Measurements from ENCODE around the gene SLC45A3. TPM values are rescaled to one million over a fixed set of nuclear protein-coding genes. Genes with fewer than 3 reads are reported as not detected.

Gene SLC45A3
- total RNA-seq, 1 experiment from 2014 or later = 16.7 TPM

DNA sequence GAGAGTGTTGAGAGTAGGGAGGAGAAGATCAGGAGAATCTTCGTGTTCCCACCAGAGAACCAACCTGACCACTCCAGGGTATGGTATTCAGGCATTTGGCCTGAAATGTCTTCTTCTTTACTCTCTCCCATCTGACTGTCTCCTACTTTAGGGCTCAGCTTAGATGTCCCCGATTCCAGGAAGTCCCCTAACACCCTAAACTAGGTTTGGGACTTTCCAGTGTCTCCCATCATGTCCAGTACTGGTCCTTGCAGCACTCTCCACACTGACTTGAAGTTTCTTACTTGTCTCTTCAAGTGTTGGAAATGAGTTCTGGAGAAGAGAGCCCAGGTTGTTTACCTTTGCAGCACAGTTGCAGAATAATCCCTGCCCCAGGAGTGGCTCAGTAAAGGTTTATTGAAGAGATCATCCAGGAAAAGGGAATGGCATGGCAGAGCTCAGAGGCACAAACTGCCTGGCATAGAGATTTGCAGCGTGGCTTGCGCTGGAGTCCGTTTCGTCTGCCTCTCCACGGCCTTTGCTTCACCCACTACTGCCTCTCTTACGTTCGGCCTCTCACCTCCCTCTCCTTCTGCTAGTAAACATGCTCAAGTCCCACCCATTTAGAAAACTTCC lies 42.3 kb downstream of the SLC45A3 start:
- H2AK5ac ChIP-seq (ENCODE audit: insufficient read length, low read length) = no peak overlapping the region
- H3K9ac ChIP-seq (ENCODE audit: extremely low read depth, insufficient read length, low read length) = no peak overlapping the region
- H3K56ac ChIP-seq (ENCODE audit: insufficient read length, low read depth, low read length) = no peak overlapping the region
- H2BK120ac ChIP-seq (ENCODE audit: low read depth, low read length, poor library complexity, severe bottlenecking) = no peak overlapping the region
- H3K23ac ChIP-seq (ENCODE audit: insufficient read length, low read depth, low read length) = no peak overlapping the region
- TF ChIP-seq, protein P1, sequence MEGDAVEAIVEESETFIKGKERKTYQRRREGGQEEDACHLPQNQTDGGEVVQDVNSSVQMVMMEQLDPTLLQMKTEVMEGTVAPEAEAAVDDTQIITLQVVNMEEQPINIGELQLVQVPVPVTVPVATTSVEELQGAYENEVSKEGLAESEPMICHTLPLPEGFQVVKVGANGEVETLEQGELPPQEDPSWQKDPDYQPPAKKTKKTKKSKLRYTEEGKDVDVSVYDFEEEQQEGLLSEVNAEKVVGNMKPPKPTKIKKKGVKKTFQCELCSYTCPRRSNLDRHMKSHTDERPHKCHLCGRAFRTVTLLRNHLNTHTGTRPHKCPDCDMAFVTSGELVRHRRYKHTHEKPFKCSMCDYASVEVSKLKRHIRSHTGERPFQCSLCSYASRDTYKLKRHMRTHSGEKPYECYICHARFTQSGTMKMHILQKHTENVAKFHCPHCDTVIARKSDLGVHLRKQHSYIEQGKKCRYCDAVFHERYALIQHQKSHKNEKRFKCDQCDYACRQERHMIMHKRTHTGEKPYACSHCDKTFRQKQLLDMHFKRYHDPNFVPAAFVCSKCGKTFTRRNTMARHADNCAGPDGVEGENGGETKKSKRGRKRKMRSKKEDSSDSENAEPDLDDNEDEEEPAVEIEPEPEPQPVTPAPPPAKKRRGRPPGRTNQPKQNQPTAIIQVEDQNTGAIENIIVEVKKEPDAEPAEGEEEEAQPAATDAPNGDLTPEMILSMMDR (conservative IDR thresholded peaks at IDR 0.05) = no peak
- no peak overlapping the region for H3K4me3 Mint-ChIP-seq
- H3K4me1 ChIP-seq (ENCODE audit: insufficient read depth, low read length) = no peaks in the 10 kb centered on the region
- no peak overlapping the region for H3K14ac ChIP-seq (ENCODE audit: insufficient read depth, low read length)
- H4K8ac ChIP-seq (replicated peaks; ENCODE audit: insufficient read length, low read depth, low read length) = no peak overlapping the region
- H3K4me2 ChIP-seq (ENCODE audit: insufficient read depth, insufficient read length, low read length) = no peak overlapping the region
- no peak overlapping the region for H2BK5ac ChIP-seq (ENCODE audit: insufficient read length, low read length)
- WGBS (ENCODE audit: extremely low coverage, insufficient read length, low lambda C conversion rate) = no CpG with 5 or more reads among the region's 9 CpGs
- H3K27ac ChIP-seq (ENCODE audit: insufficient read length, low read depth, low read length) = no peak overlapping the region
- no peak overlapping the region for H4K5ac ChIP-seq (ENCODE audit: insufficient read length, low read depth, low read length)
- no peaks in the 10 kb centered on the region for H3K9me3 ChIP-seq (ENCODE audit: control insufficient read depth, low read depth, low read length)
- H3K23me2 ChIP-seq (ENCODE audit: insufficient read length, low read depth, low read length, poor library complexity, severe bottlenecking) = no peaks in the 10 kb centered on the region
- no peaks in the 10 kb centered on the region for H3K79me1 ChIP-seq (ENCODE audit: insufficient read depth, low read depth, low read length, poor library complexity, severe bottlenecking)
- no peak overlapping the region for H2BK20ac ChIP-seq (ENCODE audit: low read depth, low read length, poor library complexity, severe bottlenecking)
- peaks cover 10% of the 10 kb centered on the region for H3K27me3 Mint-ChIP-seq (ENCODE audit: low read depth)
- H3T11ph ChIP-seq (ENCODE audit: low read length) = no peak overlapping the region
- no peak overlapping the region for H2AFZ ChIP-seq (ENCODE audit: low read length)
- H3K27ac Mint-ChIP-seq = no peak overlapping the region
- H3K79me2 ChIP-seq (ENCODE audit: insufficient read depth, low read length) = no peaks in the 10 kb centered on the region
- no peak for DNase-seq
- H4K91ac ChIP-seq (ENCODE audit: insufficient read length, low read depth, low read length) = no peak overlapping the region
- no peaks in the 10 kb centered on the region for H4K20me1 ChIP-seq (ENCODE audit: control insufficient read depth, insufficient read depth, insufficient read length)
- no peaks in the 10 kb centered on the region for H3K9me3 Mint-ChIP-seq
- H2BK12ac ChIP-seq (ENCODE audit: insufficient read length, low read depth, low read length) = no peak overlapping the region
- H3K4ac ChIP-seq (ENCODE audit: low read depth, low read length) = no peak overlapping the region
- no peaks in the 10 kb centered on the region for H3K4me1 Mint-ChIP-seq
- H2BK15ac ChIP-seq (ENCODE audit: low read depth, low read length) = no peak overlapping the region
- H3K36me3 Mint-ChIP-seq (ENCODE audit: insufficient read depth in 1 of 3, low read depth in 3 of 3) = no peaks in the 10 kb centered on the region
- H3K18ac ChIP-seq (ENCODE audit: insufficient read length, low read depth, low read length) = no peak overlapping the region
- H3K27me3 ChIP-seq (ENCODE audit: insufficient read depth, low read length) = no peaks in the 10 kb centered on the region
